WTC11 (cell line): Measurements from ENCODE around the gene UBR2.

ENCODE experiments used
- ATF2 ChIP-seq: sonication (generic); formaldehyde crosslinking; IDR thresholded peaks from 2 replicates; pipeline ENCODE4 v1.8.1; 2022; ENCODE audit warnings: low read depth, missing genetic modification reagents, borderline replicate concordance
- CTCF ChIP-seq: fragments of 200-600 bp; IDR thresholded peaks from 2 replicates; pipeline ENCODE4 v1.8.0; 2022; ENCODE audit warnings: antibody characterized with exemption
- MAX ChIP-seq: sonication (generic); formaldehyde crosslinking; IDR thresholded peaks from 2 replicates; pipeline ENCODE4 v1.8.0; 2022; ENCODE audit warnings: mild to moderate bottlenecking, missing genetic modification reagents
- SMAD4 ChIP-seq: sonication (generic); formaldehyde crosslinking; IDR thresholded peaks from 2 replicates; pipeline ENCODE4 v1.8.0; 2022; ENCODE audit warnings: mild to moderate bottlenecking, missing genetic modification reagents
- TEAD4 ChIP-seq: sonication (generic); formaldehyde crosslinking; IDR thresholded peaks from 2 replicates; pipeline ENCODE4 v1.8.0; 2022; ENCODE audit warnings: mild to moderate bottlenecking, missing genetic modification reagents
- ZNF121 ChIP-seq: sonication (generic); formaldehyde crosslinking; IDR thresholded peaks from 2 replicates; pipeline ENCODE4 v1.8.0; 2023; ENCODE audit warnings: missing genetic modification reagents
- ZNF281 ChIP-seq: sonication (generic); formaldehyde crosslinking; IDR thresholded peaks from 2 replicates; pipeline ENCODE4 v1.8.0; 2023; ENCODE audit warnings: mild to moderate bottlenecking, missing genetic modification reagents
- ZNF512 ChIP-seq: sonication (generic); formaldehyde crosslinking; IDR thresholded peaks from 2 replicates; pipeline ENCODE4 v1.8.1; 2022; ENCODE audit warnings: missing genetic modification reagents, borderline replicate concordance

- TF ChIP-seq MAX (CRISPR knock-in tag) (peak; percentile 84), ATF2 (CRISPR knock-in tag) (no peak), ZNF281 (CRISPR knock-in tag) (0 out of 2 replicates have a peak, but pooled peaks have one; percentile 52), TEAD4 (CRISPR knock-in tag) (0 out of 2 replicates have a peak, but pooled peaks have one; percentile 15), CTCF (0 out of 2 replicates have a peak, but pooled peaks have one; percentile 26), ZNF121 (CRISPR knock-in tag) (no peak), ZNF512 (CRISPR knock-in tag) (no peak), SMAD4 (CRISPR knock-in tag) (no peak)
Observed at GRCh38 chr6:42563697-42564505, at the start of gene UBR2.
